Panc1 (cell line): ENCODE results near the gene IL13RA2.

ENCODE experiments used
- POLR2AphosphoS5 ChIP-seq: IDR thresholded peaks from 2 replicates; pipeline ENCODE4 v1.6.1; 2012; ENCODE audit warnings: mild to moderate bottlenecking, low read depth, low read length, moderate library complexity
- SIN3A ChIP-seq: IDR thresholded peaks from 2 replicates; pipeline ENCODE4 v1.6.1; 2012; ENCODE audit warnings: low read depth, mild to moderate bottlenecking, low read length, moderate library complexity, borderline replicate concordance; ENCODE audit not compliant: insufficient read depth
- TCF7L2 ChIP-seq: IDR thresholded peaks from 2 replicates; pipeline ENCODE4 v1.6.1; 2011; ENCODE audit warnings: mild to moderate bottlenecking, low read depth, low read length, inconsistent platforms
- TF ChIP-seq, protein P1 (sequence below): fragments of 450-650 bp; IDR thresholded peaks from 2 replicates; pipeline ENCODE4 v1.5.1; 2017; ENCODE audit warnings: mild to moderate bottlenecking
- TF ChIP-seq, protein P2 (sequence below), 2 experiments: IDR thresholded peaks; 2 replicates each; pipeline ENCODE4 v1.6.1; 2011 to 2012; ENCODE audit warnings: low read depth in 2 of 2, control low read depth in 1 of 2, low read length in 1 of 2, mild to moderate bottlenecking in 1 of 2, moderate library complexity in 1 of 2; ENCODE audit not compliant: insufficient read depth in 1 of 2

DNA sequence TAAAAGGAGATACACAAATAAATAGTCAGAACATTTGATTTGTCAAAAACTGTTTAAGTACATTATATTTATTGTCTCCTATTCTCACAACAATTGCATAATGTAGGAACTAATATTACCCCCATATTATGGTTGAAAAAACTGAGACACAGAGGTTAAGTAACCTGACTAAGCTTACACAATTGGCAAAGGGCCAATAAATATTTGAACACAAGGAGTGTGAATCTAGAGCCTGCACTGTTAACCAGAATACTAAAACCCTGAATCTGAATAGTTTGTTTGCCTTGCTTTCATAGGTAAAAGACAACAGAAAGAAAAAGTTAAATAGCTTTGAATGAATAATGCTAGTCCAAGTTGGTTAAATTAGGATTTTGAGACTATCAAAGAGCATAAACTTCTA is 55.2 kb downstream of the IL13RA2 start:
- TF ChIP-seq, protein P1, sequence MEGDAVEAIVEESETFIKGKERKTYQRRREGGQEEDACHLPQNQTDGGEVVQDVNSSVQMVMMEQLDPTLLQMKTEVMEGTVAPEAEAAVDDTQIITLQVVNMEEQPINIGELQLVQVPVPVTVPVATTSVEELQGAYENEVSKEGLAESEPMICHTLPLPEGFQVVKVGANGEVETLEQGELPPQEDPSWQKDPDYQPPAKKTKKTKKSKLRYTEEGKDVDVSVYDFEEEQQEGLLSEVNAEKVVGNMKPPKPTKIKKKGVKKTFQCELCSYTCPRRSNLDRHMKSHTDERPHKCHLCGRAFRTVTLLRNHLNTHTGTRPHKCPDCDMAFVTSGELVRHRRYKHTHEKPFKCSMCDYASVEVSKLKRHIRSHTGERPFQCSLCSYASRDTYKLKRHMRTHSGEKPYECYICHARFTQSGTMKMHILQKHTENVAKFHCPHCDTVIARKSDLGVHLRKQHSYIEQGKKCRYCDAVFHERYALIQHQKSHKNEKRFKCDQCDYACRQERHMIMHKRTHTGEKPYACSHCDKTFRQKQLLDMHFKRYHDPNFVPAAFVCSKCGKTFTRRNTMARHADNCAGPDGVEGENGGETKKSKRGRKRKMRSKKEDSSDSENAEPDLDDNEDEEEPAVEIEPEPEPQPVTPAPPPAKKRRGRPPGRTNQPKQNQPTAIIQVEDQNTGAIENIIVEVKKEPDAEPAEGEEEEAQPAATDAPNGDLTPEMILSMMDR = no peak
- no peak for TF ChIP-seq POLR2AphosphoS5
- TF ChIP-seq TCF7L2 = no peak
- TF ChIP-seq, protein P2, sequence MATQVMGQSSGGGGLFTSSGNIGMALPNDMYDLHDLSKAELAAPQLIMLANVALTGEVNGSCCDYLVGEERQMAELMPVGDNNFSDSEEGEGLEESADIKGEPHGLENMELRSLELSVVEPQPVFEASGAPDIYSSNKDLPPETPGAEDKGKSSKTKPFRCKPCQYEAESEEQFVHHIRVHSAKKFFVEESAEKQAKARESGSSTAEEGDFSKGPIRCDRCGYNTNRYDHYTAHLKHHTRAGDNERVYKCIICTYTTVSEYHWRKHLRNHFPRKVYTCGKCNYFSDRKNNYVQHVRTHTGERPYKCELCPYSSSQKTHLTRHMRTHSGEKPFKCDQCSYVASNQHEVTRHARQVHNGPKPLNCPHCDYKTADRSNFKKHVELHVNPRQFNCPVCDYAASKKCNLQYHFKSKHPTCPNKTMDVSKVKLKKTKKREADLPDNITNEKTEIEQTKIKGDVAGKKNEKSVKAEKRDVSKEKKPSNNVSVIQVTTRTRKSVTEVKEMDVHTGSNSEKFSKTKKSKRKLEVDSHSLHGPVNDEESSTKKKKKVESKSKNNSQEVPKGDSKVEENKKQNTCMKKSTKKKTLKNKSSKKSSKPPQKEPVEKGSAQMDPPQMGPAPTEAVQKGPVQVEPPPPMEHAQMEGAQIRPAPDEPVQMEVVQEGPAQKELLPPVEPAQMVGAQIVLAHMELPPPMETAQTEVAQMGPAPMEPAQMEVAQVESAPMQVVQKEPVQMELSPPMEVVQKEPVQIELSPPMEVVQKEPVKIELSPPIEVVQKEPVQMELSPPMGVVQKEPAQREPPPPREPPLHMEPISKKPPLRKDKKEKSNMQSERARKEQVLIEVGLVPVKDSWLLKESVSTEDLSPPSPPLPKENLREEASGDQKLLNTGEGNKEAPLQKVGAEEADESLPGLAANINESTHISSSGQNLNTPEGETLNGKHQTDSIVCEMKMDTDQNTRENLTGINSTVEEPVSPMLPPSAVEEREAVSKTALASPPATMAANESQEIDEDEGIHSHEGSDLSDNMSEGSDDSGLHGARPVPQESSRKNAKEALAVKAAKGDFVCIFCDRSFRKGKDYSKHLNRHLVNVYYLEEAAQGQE (IDR thresholded peaks at IDR 0.05; ENCODE audit: insufficient read depth in 1 of 2, low read depth in 2 of 2, low read length in 1 of 2) = no peak
- TF ChIP-seq SIN3A = no peak
